IPS DF 4.7 (cell line): ENCODE measurements around the gene MZF1.
A peak's percentile ranks its signal among the peaks of the same experiment; 100 is the strongest.

Experiments used
- DNase-seq: peaks from one replicate; pipeline ENCODE4 v3.0.0-alpha.2; 2013; ENCODE audit warnings: low spot score; ENCODE audit errors: extremely low read depth

The MZF1 gene

DNA sequence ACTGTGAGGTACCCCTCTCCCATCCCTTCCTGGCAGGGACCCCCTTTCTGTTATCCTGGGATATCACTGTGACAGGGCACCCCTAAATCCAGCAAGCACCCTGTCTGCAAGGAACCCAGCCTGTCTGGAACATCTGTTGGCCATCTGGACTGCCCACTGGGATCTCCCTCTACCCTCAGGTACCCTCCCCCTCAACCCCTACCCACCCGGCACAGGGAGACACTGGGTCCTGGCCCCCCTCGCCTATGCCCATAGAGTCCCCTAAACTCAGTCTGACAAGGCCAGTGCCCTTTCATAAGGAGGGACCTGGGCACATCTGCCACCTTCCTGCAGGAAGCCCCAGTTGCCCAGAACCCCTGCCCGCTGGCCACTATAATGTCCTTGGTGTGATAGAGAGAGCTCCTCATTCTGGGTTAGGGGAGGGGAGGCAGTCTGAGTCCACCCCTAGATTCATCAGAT lies 58.5 kb downstream of the MZF1 start:
- no peak for DNase-seq

DNA sequence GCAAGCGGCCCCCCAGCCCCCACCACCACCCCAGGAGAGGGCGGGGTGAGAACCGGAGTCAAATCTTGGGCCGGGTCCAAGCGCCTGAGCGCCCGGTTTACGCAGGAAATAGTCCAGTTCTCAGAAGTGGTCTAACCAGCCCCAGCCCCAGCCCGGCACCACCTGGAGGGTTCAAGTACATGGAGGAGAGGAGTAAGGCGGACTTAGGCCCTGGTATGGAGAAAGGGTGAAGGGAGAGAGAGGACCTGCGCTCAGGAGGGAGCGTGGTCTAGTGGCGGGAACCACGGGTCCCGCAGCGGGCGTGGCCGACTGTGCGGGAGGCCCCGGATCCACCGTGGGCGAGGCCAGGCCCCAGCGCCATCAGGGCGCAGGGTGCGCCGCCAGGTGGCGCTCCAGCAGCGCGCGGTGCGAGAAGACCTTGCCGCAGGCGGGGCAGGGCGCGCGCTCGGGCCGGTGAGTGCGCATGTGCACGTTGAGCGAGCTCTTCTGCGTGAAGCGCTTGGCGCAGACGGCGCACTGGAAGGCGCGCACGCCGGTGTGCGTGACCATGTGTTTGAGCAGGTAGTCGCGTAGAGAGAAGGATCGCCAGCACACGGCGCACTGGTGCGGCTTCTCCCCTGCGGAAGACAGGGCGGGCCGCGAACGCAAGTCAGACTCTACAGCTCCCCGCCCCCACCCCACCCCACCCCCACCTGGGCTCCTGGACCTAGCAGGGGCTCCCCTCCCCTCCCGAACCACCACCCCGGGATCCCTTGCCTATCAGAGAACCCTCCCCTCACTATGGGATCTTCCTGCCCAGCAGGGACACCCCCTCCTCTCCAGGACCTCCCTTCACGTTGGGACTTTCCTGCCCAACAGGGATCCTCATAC lies 59.2 kb downstream of the MZF1 start:
- peak; percentile 53 for DNase-seq

DNA sequence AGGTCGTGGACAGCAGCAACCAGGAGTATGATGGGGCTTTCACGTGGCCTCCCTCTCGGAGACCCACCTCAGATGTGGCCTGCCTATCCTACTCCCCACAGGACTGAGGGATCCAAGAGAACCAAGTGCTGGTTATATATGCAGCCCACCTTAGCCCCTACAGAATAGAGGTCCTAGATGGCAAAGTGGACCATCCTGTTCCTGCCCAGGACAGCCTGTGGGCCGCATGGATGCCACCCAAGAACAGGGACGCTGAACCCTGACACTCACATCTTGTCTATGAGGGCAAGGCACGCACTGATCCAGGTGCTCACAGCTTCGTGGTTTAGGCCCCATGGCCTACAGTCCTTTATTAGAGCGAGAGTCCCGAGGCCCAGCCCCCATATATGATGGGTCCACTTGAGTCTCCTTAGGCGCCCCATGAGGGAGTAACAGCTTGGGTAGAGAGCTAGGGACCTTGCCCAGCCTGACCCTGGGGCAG lies 59.9 kb downstream of the MZF1 start:
- no peak for DNase-seq
